Stimulated activated CD4-positive, alpha-beta T cell treated with anti-CD3 and anti-CD28 coated beads, TNF-alpha, amount 100 ng/mL, for 48 hours (primary cell): ENCODE data around the gene HHAT.

ENCODE experiments used
- DNase-seq, 3 donors: peaks; one replicate each; pipeline ENCODE4 v3.0.0-alpha.2; 2020; ENCODE audit warnings: low read depth in 3 of 3

Gene HHAT

DNA sequence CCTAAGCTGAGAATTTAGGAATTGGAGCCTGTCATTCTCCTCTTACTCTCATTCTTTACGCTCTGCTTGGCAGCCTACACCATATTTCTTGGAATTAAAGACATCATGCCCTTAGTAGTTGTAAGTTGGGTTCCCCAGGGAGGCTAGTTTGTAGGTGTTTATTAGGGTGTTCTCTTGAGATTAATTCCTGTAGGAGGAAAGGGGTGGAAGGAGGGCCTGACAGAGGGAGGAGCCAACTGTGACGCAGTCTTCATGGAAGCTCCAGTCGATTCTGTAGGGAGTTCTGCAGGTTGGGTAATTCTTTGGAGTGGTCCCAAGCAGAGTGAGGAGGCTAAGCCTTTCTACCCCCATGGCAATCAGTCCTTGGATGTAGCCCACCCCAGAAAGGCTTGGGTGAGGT, 111.4 kb downstream of the HHAT start:
- DNase-seq: no peak

DNA sequence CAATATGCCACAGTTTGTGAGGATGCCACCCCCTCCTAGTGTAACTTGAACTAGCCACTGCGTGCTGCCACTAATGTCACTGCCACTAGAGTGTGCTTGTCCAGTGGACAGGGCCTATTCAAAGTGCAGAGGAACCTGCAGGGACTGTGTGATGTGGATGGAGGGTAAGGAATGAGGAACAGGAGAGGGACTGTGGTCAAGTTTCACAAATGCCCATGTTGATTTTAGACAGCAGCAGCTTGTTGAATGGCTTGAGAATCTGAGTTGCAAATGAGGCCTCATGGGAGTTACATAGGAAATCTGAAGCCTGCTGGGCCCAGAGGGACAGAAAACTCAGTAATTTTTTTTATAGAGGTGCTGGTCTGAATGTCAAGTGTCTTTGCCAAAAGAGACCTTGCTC, 112.3 kb downstream of the HHAT start:
- DNase-seq: no peak

DNA sequence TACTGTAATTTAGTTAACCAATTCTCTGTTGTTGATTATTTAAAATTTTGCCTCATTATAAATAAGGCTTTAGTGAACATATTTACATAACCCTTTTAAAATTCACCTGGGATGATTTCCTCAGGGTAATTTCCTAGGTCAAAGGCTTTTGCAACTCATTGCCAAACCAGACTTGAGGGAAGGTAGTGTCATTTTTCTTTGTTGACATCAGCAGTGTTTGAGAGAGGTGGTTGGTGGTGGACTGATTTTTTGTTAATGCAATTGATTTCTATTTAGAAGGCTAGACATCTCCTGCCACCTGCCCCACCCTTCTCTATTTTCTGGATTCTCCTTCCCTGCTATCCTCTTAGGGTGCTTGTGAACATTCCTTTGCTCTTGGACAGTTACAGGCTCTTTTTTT, 116.8 kb downstream of the HHAT start:
- DNase-seq: no peak

DNA sequence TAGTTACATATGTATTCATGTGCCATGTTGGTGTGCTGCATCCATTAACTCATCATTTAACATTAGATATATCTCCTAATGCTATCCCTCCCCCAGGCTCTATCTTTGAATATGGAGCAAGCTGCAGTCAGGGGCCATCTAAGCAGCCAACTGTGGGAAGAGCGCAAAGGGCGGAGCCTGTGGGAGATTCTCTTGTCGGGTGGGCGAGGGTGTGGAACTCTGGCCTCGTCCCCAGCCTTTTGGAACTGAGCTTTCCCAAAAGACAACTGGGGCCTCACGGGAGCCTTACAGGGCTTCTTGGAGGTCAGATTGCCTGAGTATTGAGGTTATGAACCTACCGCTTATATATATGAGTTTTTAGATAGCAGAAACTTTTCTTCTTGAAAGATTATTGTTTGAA, 117.2 kb downstream of the HHAT start:
- no peak for DNase-seq

DNA sequence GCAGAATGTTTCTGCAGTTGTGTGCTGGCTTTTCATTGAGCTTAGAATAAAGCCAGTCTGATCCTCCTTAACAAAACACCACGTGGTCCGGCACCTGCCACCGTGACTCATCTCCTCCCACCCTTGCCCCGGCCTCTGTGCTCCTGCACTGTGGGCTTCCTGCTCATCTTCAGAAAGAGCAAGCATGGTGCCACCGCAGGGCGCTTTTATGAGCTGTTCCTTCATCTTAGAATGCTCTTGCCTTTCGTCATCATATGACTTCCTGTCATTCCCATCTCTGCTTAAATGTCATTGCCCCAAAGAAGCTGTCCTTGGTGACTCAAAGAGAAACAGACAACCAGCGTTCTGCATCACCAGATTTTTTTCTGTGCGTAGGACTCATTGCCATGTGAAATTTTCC, 117.8 kb downstream of the HHAT start:
- peak; percentile 77 to 91 (median 80) for DNase-seq

DNA sequence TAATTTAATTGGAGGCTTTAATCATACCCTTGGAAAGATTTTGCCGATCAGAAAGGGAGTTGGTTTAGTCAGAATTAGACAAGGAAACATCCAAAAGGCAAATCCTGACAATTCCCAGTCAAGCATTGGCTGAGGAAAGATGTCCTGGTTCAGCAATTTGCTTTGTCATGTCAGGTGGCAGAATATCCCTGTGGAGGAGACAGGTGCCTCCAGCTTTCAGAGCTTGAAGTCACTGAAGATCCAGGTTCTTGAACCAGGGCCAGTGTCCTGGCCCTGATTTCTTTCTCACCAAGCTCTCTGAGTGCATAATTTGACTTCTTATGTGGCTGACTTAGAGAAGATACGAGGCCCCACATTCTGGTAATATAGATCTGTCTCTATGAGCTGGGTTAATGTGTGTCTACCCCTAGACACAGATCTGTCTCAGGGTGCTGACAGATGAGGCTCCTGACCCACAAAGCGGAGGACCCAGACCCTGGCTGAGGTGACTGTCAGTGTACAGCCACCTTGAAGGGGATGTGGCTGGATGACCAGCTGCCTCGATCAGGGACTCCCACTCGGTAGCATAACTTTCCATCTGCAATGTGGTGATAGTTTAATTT, 118.9 kb downstream of the HHAT start:
- DNase-seq: no peak

DNA sequence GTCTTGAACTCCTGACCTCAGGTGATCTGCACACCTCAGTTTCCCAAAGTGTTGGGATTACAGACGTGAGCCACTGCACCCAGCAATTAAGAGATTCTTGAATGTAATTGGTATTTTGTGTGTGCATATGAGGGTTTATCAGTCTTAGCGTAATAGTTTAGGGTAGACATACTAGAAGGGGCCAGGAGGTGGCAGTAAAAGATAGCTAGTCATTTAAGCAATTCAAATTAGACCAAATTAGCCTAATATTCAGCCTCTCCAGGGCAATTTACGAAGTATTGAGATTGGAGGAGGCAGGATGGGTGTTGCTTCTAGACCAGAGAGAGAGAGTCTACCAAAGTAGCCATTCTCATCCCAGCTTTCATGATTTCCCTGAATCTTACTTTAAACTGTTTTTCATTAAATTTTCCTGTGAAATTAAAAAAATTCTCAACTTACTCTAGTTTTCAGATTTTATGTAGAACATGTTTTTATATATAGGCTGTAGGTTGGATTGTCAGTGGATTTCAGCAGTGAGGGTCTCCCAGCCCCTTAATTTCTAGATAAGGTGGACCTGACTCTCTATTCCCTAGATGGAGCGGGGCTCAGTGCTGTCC, 119.7 kb downstream of the HHAT start:
- peak in 2 of 3 donors; percentile 11 to 36 for DNase-seq

DNA sequence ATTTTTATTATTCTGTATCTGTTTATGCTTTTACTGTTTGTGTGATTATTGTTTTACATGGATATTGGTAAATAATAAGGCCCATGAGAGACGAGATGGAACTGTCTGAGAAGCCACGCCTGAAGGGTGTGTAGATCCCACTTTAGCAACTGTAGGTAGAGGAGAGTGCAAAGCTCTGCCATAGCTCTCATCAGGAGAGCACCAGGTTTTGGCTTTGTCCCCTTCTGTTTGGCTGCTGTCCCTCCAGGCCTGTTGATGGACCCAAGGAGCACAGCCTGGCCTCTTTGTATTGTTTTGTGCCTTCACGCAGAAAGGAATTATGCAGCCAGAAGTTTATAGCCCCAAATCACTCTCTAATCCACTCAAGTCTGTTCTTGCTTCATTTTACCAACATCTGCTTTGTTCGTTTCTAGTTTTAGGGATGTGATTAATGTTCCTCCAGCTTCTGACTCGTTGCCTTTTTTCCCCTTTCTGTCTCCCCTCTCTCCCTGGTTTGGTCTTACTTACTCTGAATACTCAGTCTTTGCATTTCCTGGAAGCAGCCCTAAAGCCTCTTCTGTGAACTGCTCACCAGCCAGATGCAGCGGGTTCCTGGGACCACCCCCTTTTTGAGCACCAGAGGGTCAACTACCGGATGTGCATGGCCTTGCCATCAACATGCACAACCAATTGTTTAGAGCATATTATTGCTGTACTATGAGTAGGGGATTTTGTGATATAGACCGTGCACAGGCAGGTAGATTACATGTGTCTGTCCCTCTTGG, 127.3 kb downstream of the HHAT start:
- DNase-seq: no peak

DNA sequence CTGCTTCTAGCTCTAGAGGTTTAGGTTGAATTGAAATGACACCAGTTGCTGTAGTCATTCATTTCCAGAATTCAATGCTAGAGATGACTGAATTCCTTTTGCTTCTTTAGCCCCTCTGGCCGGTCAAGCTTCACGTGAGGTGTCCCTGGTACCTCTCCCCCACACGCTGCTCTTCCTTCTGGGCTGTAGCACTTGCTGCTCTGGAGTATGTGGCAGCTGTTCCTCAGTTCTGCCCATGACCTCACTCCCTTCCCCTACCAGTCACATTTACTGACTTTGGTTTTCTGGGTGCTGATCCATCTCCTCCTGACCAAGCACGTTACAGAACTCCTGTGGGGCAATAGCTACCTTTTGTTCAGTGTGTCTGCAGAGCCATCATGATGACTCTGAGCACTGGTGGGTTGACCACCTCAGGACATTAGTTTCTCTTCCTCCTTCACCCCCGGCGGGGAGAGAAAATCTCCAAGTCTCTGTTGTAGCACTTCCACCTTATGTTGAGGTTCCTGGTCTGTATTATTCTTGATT, 128.1 kb downstream of the HHAT start:
- no peak for DNase-seq

DNA sequence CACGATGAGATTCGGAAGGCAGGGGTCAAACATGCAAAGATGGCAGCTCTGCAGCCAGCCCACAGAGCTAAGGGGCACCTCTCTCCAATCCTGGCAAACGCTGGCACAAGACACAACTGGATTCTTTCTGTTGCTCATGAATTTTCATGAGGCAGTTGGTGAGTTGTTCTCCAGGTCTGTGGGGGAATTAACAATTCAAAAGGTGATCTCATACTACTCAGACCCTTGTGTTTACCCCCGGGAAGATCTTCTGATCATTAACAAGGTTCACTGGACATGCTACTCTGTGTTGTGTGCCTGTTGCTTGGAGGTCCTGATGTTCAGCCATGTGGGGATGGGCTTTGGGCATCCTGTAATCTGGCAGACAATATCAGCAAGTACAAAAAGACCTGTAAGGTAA, 128.9 kb downstream of the HHAT start:
- no peak for DNase-seq

DNA sequence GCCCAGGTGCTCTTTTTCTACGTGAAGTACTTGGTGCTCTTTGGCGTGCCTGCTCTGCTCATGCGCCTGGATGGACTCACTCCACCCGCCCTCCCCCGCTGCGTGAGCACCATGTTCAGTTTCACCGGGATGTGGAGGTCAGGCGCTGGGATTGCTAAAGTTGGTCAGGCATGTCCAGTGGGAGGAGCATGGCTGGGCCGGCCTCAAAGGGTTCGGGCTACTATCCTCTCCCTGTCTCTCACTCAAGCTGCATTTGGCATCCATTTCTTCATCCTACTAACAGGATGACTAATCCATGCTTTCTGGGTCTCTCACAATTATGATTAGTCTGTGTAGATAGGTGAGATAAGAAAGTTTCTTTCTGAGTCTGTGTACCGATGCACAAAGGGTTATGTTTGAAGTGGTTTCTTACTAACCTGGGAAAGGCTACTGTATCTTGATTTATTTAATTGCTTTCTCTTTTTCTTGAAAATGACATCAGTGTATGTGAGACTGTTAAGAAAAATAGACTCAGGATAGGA, 135.9 kb downstream of the HHAT start:
- no peak for DNase-seq

DNA sequence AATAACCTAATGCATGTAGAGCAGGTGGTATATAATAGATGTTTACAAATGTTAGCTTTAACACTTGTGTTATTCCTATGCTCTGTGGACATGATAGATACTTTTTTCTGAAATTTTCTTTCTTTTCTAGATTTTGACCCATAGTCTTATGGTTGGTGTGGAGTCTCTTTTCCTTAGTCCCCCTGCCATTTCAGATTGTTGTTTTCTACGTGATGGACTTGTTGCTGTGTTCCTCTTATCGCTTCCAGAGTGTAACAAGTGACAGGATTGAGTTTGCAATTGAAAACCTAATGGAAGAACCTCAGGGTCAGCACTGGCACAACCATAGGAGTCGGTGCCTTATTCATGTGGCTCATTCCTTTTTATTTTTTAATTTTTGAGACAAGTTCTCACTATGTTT, 136.4 kb downstream of the HHAT start:
- no peak for DNase-seq

DNA sequence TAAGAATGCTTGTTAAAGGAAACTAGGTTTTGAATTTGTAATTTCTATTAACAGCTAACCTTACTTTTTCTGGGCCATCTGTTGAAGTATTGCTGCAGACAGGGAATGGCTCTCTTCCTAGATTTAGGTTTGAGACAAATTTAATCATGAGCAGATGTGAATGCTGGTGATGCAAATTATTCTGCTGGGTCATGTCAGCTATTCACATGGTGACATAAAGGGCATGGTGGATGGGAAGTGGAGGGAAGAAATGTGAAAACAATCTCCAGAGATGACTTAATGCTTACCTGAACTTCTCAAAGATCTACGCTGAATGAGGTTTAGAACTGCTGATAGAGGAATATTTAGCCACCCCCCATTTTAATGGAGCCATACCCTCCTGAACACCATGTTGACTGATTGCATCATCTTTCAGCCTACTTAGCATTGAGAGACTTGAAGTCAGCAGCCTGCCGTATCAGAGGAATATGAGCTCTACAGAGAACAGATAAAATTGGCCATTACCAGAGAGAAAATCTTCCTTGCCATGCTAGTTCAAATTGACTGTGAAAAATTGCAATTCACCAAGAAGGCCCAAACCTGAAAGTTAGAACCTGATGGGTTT, 138.8 kb downstream of the HHAT start:
- no peak for DNase-seq

DNA sequence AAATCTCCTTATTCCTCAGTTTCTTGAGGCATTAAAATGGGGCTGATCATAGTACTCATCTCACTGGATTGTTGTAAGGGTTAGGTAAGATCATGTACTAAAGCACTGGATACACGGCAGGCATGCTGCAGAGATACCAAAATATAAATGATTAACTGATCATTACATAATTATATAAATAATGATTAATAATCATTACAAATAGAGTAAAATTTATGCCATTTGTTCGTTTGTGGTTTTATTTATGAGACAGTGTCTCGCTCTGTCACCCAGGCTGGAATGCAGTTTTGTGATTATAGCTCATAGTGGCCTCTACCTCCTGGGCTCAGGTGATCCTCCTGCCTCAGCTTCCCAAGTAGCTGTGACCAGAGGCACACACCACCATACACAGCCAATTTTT, 140.7 kb downstream of the HHAT start:
- no peak for DNase-seq

DNA sequence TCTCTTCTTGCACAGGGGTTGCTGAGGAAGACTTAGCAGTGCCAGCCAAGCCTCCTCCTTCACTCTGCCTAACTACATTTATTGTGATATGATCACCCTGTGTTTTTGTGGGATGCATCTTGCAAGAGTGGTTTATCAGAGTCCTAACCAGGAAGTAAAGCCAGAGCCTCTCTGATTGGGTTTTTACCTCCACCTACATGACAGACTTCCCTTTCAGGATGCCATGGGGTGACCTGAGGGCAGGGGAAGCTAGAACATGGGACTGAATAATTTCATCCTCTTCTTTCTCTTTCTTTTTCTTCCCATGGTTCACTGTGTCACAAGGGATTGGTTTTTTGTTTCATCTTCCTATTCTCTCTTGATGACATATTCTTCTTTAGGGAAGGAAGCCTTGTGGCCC, 146.6 kb downstream of the HHAT start:
- DNase-seq: no peak

DNA sequence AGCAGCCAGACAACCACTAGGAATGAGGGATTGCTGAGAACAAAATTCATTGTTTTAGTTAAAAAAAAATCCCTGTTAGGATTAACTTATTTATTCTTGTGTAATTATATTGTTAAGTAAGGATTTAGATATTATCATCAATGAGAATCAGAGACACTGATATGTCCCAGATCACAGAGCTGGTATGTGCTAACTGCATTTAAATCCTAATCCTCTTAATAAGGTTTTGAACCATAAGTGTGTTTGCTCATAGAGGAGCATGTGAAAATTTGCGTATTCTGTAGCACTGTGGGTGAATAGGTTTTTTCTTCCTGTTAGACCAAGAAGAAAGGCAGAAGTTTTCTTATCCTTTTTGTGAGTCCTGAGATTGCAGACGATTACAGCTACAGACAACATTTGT, 147.1 kb downstream of the HHAT start:
- DNase-seq: no peak

DNA sequence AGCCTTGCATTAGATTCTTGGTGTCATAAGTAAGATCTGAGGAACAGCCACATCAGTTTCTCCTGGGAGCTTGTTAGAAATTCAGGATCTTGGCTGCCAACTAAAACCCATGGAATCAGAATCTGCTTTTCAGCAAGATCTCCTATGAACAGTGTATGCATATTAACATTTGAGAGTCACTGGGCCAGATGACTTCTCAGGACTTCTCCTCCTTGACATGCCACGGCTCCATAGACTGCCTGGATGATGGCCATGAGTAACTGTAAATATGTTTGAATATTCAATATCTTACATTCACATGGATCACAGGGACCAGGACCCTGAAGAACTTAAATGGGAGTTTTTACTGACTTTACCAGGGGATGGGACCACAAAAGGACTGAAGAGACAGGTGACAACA, 148.0 kb downstream of the HHAT start:
- DNase-seq: no peak

DNA sequence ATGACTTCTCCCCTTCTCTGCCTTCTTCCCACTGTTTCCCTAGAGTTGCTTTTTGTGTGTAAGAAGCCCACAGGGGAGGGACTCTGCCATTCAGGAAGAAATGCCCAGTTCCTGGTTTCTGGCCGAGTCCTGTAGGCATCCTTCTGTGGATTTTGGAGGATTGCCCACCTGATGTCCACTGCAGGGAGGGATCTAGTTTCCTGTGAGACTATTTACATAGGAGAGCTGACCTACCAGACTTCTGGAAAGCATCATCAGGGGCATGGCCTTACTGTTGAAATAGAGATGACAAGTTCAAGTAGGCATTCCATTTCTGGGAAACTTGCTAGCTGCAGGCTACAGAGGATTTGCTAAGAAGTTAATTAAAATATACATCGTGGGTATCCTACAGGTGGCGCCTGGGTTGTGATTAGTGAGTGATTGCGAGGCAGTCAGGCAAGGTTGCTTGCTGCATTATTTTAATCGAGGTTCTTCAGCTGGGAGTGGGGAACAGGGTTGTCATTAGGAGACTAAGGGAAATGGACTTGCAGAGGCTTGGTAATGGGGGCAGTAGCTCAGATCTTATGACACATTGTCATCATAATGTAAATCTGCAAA, 148.7 kb downstream of the HHAT start:
- no peak for DNase-seq

DNA sequence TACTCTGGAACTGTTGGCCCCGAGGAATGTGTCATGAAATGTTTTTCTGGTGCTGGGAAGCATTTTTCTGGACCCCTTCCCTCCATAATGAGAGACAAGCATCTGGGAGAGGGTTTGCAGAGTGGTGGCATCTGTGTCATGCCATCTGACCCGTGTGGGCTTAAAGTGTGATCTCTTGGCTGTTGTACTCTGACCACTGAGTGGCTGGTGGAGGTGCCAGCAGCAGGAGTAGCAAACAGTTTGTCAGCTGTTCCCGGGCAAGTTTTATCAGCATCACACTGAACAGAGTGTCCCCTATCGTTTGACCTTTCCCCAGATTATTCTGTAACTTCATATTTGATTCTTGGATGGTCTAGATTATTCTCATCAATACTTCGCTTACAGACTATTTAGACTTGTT, 150.1 kb downstream of the HHAT start:
- no peak for DNase-seq

DNA sequence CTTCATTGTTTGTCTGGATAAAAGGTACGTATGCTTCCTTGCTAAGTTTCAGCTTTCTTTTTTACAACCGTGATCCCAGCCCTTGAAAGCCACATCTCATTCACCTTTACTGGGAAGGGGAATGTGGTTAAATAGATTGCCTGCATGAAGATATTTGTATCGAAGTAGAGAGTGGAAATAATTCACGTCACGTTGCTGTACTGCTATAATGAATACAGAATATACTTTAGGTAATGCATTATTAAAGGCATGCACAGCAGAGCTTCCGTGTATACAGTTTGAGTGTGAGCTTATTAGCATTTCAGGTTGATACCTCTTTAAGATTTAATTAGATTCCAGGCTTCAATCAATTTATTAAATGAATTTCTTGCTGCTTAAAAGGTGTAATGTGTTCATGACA, 153.8 kb downstream of the HHAT start:
- DNase-seq: no peak

DNA sequence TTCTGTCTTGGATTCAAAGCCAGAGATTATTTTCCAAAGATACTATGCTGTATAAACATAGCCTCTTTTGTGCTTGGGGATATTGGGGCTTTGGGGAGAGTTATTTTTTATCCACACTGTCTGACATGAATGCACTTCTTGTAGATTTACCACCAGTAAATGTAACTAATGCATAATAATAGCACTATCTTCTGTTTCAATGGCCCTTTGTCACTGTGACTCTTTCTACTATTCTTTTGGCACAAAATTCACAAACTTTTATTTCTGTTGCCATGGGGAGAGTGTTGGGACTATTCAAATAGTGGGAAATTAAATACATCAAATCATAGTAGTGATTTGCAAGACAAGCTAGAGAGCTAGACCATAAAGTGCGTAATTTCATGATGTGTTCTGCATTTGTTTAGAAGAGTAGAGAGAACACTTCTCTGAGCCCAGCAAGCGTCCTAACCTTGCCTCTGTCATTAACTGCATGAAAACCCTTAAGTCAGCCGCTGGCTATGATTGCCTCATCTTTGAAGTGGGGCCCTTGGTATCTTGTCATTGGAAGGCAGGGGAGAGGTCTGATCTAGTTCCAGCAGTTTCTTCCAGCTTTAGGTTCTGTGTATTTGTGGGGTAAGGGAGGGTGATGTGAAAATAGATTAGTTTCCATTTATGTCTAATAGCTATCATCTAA, 154.4 kb downstream of the HHAT start:
- no peak for DNase-seq

DNA sequence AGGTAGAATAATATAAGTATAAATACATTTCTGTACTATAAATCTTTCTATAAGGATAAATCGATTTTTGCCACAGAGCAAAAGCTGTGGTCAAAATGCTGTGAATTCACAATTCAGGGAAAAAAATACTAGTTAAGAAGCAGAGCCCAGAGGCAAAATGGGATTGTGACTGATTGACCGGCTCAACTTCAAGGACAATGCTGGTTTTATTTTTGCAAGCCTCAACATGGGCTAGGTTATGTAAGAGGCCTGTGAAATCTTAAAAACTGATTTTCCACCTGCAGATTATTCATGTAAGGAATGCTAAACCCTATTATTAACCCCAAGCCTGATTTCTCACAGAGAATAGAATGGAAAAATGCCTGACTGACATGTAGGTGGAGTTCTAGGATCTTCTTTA, 155.1 kb downstream of the HHAT start:
- DNase-seq: no peak
